Esophagus squamous epithelium (tissue), 5 donors: ENCODE data around the gene IPO11. TPM values are rescaled to one million over a fixed set of nuclear protein-coding genes. Genes with fewer than 3 reads are reported as not detected.

Experiments used
- DNase-seq: peaks from one replicate; lab custom pipeline; 2025; lab: John Stamatoyannopoulos, UW
- H3K27ac ChIP-seq, 4 donors: fragments of 200-600 bp; sonication (generic); one replicate each; pipeline ENCODE4 v1.5.1; 2016 to 2019; ENCODE audit warnings: mild to moderate bottlenecking in 1 of 4
- H3K27me3 ChIP-seq, 4 donors: fragments of 200-600 bp; sonication (generic); 1 replicate in 3 of 4; 2 replicates in 1 of 4; pipeline versions ENCODE4 v1.5.1 to v1.6.0; 2017 to 2021; ENCODE audit warnings: antibody characterized with exemption in 1 of 4
- H3K36me3 ChIP-seq, 3 donors: fragments of 200-600 bp; sonication (generic); one replicate each; pipeline ENCODE4 v1.5.1; 2016 to 2019
- H3K4me1 ChIP-seq, 3 donors: fragments of 200-600 bp; sonication (generic); one replicate each; pipeline ENCODE4 v1.5.1; 2017 to 2019
- H3K4me3 ChIP-seq, 4 donors: fragments of 200-600 bp; sonication (generic); 1 replicate in 3 of 4; 2 replicates in 1 of 4; pipeline ENCODE4 v1.5.1; 2016 to 2019; ENCODE audit warnings: mild to moderate bottlenecking in 2 of 4, moderate library complexity in 1 of 4
- H3K9me3 ChIP-seq, 3 donors: fragments of 200-600 bp; sonication (generic); one replicate each; pipeline ENCODE4 v1.5.1; 2016 to 2019
- POLR2A ChIP-seq, 4 donors: fragments of 450-650 bp; IDR thresholded peaks; one replicate each; pipeline ENCODE4 v1.6.1; 2017; ENCODE audit warnings: antibody characterized with exemption in 4 of 4, mild to moderate bottlenecking in 4 of 4, moderate library complexity in 3 of 4
- WGBS, 2 donors: methylation state at CpG; one replicate each; pipeline ENCODE4 v1.1.5; 2018; 5-methylcytosine and 5-hydroxymethylcytosine counted together
- intact Hi-C: fragments of 100-400 bp; cut with DNase I; formaldehyde crosslinking; loops from one replicate; pipeline ENCODE4 v1.15.0; 2022
- total RNA-seq, 4 donors: library from RNA; depleted of rRNA; stranded (reverse); fragments of >200 nt; gene quantifications; one replicate each; pipeline ENCODE4 v1.1.0, GENCODE V29; 2016
- TF ChIP-seq, protein P1 (sequence below), 6 experiments: fragments of 450-650 bp in 4 of 6; fragments of 200-600 bp in 2 of 6; sonication (generic) in 2 of 6; IDR thresholded peaks; one replicate each; pipeline ENCODE4 v1.5.1; 2016 to 2019; ENCODE audit warnings: antibody characterized with exemption in 6 of 6, mild to moderate bottlenecking in 4 of 6, moderate library complexity in 4 of 6
- donor health status: DM: yes; HTN: yes; CAD: no.

The IPO11 gene
- total RNA-seq, result 10 to 100 TPM in 3 of 4 donors, 1 to 10 TPM in 1; 8.8 to 29.0 (median 20.3) TPM

GRCh38 chr5:62412549-62413329, at the start of gene IPO11:
Gene IPO11 (plus strand): TSS chr5:62412763. CDS start chr5:62437280, 24,517 bp downstream.
- Histone ChIP-seq H3K36me3 (peaks cover 0 to 2% (median 0%) of the 10 kb centered on the region in 3 donors), H3K27me3 (no peaks in the 10 kb centered on the region), H3K4me3 (peak within 1 kb of the TSS; percentile 71 to 100 (median 84)), H3K4me1 (peaks cover 5 to 28% (median 13%) of the 10 kb centered on the region in 3 donors), H3K9me3 (no peaks in the 10 kb centered on the region), H3K27ac (peak within 1 kb of the TSS; percentile 72 to 88 (median 80))
- TF ChIP-seq, protein P1, sequence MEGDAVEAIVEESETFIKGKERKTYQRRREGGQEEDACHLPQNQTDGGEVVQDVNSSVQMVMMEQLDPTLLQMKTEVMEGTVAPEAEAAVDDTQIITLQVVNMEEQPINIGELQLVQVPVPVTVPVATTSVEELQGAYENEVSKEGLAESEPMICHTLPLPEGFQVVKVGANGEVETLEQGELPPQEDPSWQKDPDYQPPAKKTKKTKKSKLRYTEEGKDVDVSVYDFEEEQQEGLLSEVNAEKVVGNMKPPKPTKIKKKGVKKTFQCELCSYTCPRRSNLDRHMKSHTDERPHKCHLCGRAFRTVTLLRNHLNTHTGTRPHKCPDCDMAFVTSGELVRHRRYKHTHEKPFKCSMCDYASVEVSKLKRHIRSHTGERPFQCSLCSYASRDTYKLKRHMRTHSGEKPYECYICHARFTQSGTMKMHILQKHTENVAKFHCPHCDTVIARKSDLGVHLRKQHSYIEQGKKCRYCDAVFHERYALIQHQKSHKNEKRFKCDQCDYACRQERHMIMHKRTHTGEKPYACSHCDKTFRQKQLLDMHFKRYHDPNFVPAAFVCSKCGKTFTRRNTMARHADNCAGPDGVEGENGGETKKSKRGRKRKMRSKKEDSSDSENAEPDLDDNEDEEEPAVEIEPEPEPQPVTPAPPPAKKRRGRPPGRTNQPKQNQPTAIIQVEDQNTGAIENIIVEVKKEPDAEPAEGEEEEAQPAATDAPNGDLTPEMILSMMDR (IDR thresholded peaks at IDR 0.05), result peak in 1 of 6 experiments; percentile 35
- TF ChIP-seq POLR2A (IDR thresholded peaks at IDR 0.05), result peak in 3 of 4 donors; percentile 57 to 67 (median 62)
- DNase-seq, result peak; percentile 88
- WGBS, 2 donors, result 0 to 1% methylated on average over 26 to 63 of the region's 66 CpGs
- intact Hi-C loops, result no loop called here

DNA sequence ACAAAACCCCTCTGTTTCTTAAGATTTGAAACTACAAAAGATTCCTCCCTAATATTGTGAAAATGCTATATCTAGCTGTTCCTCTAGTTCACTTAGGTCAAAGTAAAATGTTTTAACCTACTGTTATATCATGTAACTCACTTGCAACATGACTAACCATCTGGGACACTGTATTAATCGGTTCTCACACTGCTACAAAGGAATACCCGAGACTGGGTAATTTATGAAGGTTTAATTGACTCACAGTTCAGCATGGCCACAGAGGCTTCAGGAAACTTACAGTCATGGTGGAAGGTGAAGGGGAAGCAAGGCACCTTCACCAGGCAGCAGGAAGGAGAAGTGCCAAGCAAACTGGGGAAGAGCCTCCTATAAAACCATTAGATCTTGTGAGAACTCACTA, 43.5 kb upstream of the IPO11 start:
- H3K27ac ChIP-seq, result no peak overlapping the region
- whole genome bisulfite sequencing, 2 donors, result 89 to 93% methylated on average over 2 of the region's 2 CpGs
- H3K36me3 ChIP-seq, result peaks cover 8 to 78% (median 24%) of the 10 kb centered on the region in 3 donors
- H3K4me3 ChIP-seq, result no peak overlapping the region
- H3K9me3 ChIP-seq, result no peaks in the 10 kb centered on the region
- intact Hi-C loops, result no loop called here
- no peaks in the 10 kb centered on the region for H3K27me3 ChIP-seq
- TF ChIP-seq, protein P1 (IDR thresholded peaks at IDR 0.05), result no peak
- no peak for TF ChIP-seq POLR2A (IDR thresholded peaks at IDR 0.05)
- no peak for DNase-seq
- no peaks in the 10 kb centered on the region for H3K4me1 ChIP-seq

DNA sequence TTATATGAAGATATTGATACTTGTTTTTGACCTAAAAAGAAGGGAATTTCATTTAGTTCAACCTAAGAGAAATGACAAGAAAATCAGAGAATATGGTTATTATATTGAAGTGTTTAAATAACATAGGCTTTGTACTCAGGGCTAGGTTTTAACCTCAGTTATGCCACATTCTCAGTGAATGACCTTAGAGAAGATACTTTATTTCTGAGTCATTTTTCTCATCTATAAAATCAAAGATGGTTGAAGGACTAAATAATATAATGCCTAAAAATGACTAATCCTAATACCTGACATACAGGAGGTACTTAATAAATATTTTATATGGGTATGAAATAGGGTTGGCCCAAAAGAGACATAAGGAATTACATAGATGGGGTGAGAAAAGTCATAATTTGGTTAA, 41.2 kb upstream of the IPO11 start:
- Histone ChIP-seq H3K27ac (no peak overlapping the region), H3K36me3 (peaks cover 0 to 78% (median 6%) of the 10 kb centered on the region in 3 donors), H3K9me3 (no peaks in the 10 kb centered on the region), H3K27me3 (no peaks in the 10 kb centered on the region), H3K4me1 (no peaks in the 10 kb centered on the region), H3K4me3 (no peak overlapping the region)
- intact Hi-C loops, result no loop called here
- no peak for DNase-seq
- TF ChIP-seq, protein P1 (IDR thresholded peaks at IDR 0.05), result no peak

DNA sequence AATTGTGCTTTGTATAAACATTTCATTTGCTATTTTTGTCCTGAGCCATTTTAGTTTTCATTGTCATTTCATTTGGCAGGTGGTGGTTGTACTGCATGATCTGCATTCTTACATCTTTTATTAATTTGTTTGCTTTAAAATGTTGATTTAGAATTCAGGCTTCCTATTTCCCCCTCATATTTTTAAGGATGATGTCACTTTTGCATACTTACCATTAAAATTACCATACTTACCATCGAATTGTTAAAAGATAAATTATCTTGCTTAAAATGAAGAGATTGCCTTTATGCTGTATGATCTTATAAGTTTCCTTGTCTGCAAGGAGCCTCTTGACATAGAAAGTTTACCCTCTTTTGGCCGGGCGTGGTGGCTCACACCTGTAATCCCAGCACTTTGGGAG, 40.0 kb upstream of the IPO11 start:
- peaks cover 0 to 77% (median 4%) of the 10 kb centered on the region in 3 donors for H3K36me3 ChIP-seq
- no peak overlapping the region for H3K4me3 ChIP-seq
- no peaks in the 10 kb centered on the region for H3K9me3 ChIP-seq
- H3K27me3 ChIP-seq, result no peaks in the 10 kb centered on the region
- TF ChIP-seq, protein P1 (IDR thresholded peaks at IDR 0.05), result no peak
- no peak for TF ChIP-seq POLR2A (IDR thresholded peaks at IDR 0.05)
- no peak for DNase-seq
- H3K27ac ChIP-seq, result no peak overlapping the region
- 89 to 91% methylated on average over 3 of the region's 3 CpGs for WGBS, 2 donors
- no peaks in the 10 kb centered on the region for H3K4me1 ChIP-seq
- intact Hi-C loops, result no loop called here

- Histone ChIP-seq H3K36me3 (peaks cover 0 to 77% (median 5%) of the 10 kb centered on the region in 3 donors), H3K4me1 (no peaks in the 10 kb centered on the region), H3K27me3 (no peaks in the 10 kb centered on the region), H3K9me3 (no peaks in the 10 kb centered on the region), H3K27ac (no peak overlapping the region), H3K4me3 (no peak overlapping the region)
- TF ChIP-seq, protein P1 (IDR thresholded peaks at IDR 0.05), result no peak
- TF ChIP-seq POLR2A (IDR thresholded peaks at IDR 0.05), result no peak
- intact Hi-C loops, result no loop called here
- 95% methylated on average over 3 of the region's 3 CpGs for WGBS, 2 donors
- no peak for DNase-seq
Measured at GRCh38 chr5:62373382-62373781, 39.2 kb upstream of the IPO11 start.
